Stimulated activated CD8-positive, alpha-beta memory T cell treated with anti-CD3 and anti-CD28 coated beads, Interleukin-15, amount 100 ng/mL, for 48 hours (primary cell): ENCODE measurements around the gene IL32.

Source experiments
- DNase-seq, 2 donors: peaks; one replicate each; pipeline ENCODE4 v3.0.0-alpha.2; 2020; ENCODE audit warnings: low read depth in 2 of 2

Gene IL32

DNA sequence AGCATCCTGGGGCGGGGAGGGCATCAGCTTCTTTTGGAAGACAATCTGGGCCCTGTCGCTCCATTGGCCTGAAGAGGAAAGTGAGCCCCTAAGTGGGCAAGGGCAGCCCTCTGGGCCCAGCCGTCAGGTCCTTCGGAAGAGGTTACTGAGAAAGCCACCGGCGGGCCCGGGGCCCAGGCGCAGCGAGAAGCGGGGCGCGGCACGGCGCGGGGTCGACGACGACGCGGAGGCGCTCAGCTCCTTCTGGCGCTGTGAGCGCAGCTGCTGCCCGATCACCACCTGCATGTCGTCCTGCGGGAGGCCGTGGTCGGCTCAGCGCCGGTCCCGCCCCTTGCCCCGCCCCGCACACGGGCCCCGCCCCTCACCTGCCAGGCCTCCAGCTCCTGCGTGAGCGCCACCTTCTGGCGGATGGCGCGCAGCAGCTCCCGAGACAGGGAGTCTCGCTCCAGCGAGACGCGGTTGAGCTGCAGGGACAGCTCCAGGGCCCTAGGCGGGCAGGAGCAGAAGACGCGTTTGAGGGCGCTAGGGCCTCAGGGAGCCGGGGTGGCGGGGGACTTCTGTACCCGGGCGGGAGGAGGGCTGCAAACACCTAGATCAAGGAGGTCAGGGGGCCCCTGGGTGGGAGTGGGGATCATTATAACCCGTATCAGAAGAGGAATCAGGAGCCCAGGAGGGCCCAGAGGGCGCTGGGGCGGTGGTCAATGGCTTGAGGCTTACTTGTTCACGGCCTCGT lies 37.3 kb upstream of the IL32 start:
- peak; percentile 79 to 83 for DNase-seq

DNA sequence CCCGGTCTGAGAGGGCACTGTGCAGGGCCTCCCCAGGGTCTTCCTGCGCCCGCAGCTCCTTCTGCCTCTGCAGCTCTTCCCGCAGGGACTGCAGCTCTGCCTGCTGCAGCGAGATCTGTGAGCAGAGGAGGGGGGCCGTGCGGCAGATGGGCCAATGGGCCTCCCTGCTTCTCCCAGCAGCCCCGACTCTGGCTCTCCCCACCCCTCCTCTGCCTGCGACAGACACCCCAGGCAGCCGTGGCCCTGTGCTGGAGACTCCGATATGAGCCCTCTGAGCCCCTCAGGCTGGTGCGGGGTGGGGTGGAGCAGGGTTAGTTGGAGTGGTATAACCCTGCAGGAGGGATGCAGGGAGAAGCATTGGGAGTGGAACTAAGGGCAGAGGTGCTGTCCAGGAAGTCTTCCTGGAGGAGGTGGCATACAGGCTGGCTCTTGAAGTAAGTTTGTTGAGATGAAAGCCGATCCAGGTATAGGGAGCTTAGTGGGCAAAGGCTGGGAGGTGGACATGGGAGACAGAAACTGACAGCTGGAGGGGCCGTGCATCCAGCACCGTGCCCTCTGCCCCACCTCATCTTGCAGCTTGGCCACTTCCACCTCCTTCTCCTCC lies 36.6 kb upstream of the IL32 start:
- no peak for DNase-seq

DNA sequence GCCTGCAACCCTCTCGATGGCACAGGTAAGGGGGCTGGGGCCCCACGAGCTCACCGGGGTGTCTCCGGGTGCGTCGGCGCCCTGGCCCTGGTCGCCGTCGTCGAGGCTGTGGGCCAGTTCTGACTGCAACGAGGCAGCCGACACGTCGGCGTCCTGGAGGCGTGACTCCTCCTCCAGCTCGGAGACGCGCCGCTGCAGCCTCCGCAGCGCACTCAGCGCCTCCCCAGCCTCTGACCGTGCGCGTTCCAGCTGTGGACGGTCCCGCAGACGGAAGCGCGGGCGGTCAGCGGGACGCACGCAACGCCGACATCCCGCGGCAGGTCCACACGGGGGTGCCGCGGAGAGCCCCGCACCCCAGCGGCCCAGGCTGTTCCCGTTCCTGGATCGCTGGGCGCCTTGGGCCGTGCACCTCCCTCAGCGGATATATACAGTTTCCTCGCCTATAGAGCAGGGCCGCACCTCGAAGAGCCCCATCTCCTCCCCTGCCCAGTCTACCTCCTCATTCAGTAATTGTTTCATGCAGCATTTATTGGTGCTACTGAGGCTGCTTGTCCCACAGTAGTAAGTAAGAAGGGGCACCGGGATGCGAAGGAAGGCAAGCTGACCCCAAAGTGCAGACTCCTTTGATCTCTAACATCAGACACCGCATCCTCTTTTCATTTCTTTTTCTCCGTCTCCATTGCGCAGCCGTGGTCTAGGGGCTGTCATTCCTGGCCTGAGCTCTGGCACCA lies 35.8 kb upstream of the IL32 start:
- peak in 1 of 2 donors; percentile 36 for DNase-seq

DNA sequence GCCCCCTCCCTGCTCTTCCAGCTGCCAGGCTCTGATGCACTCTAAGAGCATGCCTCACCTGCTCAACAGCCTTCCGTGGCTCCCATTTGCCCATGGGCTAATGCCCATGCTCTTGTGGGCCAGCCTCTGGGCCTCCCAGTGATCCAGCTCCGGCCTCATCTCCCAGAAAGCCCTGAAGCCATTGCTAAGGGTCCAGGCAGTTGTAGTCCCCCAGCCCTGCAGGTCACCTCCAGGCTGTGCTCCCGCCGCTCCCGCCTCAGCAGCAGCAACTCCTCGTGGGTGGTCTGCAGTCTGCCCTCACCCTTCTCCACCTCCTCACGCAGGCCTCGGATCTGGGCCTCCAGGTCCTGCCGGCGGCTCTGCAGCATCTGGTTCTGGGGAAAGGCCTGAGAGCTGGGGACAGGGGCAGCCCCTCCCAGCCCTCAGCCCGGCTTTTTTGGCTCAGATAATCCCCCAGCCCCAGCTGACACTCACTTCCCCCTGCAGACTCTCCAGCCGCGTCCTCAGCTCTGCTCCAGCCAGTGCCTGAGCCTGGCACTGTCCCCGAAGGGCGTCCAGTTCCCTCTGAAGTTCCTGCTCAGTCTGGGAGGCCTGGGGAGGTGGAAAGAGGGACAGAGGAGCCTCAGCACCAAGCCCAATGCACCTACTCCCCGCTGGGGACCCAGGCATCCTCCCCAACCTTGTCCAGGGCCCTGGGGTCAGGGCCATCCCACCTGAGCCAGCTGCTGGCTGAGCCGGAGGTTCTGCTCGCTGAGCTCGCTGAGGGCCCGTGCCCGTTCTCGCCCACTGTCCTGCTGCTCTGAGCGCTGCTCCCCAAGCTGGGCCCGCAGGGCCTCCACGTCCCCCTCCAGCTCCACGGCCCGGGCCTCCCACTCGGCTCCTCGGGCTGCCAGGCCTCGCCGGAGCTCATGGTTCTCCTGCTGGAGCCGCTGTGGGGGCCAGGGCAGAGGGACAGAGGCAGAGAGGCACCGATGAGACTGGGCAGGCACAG lies 34.9 kb upstream of the IL32 start:
- DNase-seq = no peak

DNA sequence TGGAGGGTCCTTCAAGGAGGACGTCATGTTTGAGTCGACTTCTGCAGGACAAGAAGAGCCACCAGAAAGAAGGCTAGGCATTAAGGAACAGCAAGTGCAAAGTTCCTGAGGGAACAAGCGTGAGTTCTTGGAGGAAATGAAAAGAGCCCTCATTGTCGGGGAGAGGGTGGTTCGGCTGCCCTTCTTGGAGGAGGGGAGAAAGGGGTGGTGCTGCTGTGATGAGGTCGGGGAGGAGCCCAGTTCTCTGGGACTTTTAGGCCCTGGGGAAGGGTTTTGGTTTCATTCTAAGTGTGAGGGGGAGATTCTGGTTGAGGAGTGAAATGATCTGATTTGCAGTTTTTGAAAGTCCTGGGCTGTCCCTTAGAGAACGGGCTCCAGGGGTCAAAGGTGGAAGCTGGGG lies 32.8 kb upstream of the IL32 start:
- no peak for DNase-seq

DNA sequence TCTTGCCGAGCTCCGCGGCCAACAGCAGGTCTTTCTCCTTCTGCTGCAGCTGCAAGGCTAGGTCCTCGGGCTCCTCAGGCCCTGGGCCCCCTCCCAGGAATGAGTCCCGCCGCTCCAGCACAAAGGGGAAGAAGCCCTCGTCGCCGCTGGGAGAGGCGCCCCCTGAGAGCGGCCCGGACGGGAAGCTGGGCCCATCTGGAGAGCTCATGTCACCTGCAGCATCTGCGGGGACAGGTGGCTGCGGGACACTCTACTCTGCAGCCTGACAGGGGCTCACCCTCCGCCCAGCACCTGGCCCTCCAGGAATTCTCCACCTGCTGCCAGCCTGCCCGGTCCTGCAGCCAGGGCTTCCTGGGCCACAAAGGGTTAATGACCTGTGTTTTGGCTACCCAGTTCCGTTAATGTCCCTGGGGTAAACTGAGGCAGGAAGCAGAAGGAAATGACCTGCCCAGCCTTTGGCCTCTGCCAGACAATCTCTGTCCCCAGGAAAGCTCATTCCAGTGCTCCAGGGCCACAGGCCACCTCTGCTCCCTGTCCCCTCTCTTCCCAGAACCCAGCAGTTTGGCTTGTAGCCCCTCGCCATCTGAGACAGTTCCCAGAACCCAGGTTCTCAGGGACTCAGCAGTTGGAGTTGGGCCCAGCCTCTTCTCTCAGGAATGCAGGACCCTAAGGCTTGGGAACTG lies 30.0 kb upstream of the IL32 start:
- DNase-seq = no peak

DNA sequence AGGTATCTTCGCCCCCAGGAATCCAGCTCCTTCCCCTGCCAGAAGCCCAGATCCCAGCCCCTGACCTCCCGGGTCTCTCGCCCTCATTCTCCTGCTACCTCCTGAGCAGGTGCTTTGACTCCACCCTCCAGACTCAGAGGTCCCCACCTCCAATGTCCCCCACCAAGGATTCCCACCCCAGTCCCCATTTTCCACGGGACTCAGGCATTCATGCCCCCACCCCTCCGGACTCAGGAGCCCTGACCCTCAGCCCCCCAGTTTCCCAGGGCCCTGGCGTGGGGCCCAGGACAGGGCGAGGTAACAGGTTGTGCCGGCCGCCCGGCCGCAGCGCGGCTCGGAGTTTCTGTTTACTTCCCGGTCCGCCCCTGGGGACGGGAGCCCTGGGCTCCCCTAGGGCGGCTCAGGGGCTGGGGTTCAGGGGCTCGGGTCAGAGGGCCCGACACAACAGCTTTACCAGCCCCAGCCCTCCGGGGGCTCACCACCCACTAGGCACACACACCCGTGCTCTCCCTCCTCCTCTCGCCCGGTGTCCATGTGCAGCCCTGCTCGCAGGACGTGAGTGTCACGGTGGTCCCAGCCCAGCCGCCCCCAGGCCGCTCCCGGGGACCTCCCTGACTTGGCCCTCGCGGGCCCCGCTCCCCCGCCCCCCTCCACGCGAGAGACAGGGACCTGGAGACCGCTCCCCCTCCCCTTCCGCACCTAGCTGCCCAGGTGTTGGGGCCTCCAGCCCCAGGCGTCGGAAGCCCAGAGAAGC lies 29.3 kb upstream of the IL32 start:
- DNase-seq = no peak

DNA sequence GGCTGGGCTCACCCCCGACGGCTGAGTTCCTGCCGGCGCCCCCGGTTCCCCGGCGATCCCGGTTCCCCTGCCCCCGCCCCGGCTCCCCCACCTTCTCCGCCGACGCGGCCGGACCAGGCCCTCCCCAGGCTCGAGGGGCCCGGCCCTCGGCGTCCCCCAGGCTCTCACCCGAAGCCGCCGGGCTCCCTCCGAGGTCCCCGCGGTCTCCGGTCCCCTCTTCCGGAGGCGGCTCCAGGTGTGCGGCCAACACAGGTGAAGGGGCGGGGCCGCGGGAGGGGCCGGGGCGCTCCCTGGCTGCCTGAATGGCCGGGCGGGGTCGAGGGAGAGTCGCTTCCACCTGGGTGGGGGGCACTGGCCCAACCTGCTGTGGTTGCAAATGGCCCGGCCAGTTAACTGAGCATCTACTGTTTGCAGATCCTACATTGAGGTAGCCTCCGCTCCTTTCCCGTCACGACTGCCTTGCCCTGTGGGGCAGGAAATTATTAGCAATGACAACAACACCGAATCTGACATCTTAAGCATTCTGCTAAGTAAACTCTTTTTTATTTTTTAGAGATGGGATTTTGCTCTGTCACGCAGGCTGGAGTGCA lies 28.6 kb upstream of the IL32 start, which contains the start of gene BICDL2:
BICDL2 (minus strand) TSS at position 219 of the 590 bp plus-strand sequence. CDS start 1,448 bp downstream, outside the sequence.
- DNase-seq = no peak

DNA sequence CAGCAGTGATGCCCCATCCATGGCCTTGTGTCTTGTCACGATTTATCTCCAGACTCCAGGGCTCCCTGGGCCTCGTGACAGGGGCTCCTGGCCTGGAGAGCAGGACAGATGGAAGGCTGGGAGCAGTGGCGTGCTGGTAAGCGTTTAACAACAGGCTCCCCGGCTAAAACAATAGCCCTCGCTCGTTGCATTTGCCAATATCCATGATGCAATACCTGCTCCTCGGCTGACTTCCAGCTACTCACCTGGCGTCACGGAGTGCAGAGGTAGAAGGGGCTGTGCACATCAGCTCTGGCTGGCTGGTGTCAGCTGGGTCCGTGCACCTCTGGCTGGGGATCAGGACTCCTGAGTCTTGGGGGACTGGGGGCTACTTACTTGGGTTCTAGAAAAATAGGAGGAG lies 27.2 kb upstream of the IL32 start:
- DNase-seq = no peak

DNA sequence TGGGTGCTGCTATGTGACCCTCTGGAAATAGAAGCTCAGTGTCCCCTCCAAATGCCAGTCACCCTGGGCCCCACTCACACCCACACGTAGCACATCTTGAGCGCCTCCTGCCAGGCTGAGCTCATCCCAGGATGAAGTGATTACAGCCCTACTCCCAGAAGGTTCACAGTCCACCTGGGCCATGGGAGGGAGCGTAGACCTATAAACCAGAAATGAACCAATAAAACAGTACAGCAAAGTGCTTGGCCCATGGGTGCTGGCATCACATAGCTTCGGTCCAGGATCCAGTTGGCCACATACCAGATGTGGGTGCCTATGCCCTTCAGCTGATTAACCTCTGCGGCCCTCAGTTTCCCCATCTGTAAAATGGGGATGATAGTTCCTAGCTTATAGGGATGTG lies 26.5 kb upstream of the IL32 start:
- DNase-seq = no peak

DNA sequence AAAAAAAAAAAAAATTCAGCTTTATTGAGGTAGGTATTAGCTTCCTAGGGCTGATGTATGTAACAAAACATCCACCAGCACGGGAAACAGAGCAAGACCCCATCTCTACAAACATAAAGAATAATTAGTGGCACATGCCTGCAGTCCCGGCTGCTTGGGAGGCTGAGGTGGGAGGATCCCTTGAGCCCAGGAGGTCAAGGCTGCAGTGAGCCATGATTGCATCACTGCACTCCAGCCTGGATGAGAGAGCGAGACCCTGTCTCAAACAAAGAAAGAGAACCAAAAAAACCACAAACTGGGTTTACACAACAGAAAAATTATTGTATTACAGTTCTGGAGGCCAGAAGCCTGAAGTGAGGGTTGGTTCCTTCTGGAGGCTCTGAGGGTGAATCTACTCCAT lies 23.1 kb upstream of the IL32 start:
- no peak for DNase-seq

DNA sequence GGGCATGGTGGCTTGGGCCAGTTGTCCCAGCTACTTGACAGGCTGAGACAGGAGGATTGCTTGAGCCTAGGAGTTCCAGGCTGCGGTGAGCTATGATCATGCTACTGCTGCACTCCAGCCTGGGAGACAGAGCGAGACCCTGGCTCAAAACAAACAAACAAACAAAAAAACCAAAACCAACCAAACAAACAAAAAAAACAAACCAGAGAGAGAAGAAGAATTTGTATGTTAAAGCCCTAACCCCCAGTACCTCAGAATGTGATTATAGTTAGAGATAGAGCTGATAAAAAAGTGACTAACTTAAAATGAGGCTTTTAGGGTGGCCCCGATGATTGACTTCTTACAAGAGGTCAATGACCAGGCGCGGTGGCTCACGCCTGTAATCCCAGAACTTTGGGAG lies 20.7 kb upstream of the IL32 start:
- DNase-seq = no peak

DNA sequence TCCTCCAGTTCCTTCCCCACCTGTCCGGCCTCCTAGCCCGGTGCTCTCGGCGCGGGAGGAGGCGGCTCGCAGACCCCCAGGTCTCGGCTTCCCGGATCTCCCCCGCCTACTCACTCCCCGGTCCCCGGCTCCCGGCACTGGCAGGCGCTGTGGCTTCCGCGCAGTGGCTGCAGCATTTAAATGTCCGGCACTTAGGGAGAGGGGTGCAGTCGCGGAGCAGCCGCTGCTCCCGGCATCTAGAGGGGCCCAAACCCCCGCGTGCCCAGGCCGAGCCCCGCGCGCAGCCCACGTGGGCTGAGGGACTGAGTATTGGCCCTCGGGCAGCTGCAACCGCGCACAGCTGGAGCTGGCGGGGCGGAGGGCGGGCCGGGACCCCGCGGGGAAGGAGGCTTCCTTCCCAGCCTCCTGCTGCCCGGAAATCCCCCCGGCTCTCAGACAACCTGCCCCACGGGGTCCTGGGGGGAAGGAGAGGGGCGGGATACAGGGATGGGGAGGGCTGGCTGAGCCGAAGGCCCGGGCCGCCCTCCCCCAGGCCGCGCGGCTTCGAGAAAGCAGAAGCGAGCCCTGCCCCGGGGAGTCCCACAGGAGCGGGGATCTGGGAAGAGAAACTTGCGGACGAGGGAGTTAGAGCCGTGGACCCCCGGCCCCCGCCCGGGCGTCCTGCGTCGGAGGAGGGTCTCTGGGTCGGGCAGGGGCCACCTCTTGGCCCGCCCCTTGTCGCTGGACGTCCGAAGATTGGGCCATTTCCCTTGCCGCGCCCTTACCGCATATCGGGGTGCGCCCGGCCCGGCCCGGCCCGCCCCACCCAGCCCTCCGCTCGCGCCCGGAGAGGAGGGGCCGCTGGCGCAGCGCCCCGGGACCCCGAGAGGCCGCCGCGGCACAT lies 19.4 kb upstream of the IL32 start, which contains the start of gene MMP25:
MMP25 (plus strand) TSS at position 804 of the 883 bp plus-strand sequence. CDS start 357 bp downstream, outside the sequence.
- no peak for DNase-seq

DNA sequence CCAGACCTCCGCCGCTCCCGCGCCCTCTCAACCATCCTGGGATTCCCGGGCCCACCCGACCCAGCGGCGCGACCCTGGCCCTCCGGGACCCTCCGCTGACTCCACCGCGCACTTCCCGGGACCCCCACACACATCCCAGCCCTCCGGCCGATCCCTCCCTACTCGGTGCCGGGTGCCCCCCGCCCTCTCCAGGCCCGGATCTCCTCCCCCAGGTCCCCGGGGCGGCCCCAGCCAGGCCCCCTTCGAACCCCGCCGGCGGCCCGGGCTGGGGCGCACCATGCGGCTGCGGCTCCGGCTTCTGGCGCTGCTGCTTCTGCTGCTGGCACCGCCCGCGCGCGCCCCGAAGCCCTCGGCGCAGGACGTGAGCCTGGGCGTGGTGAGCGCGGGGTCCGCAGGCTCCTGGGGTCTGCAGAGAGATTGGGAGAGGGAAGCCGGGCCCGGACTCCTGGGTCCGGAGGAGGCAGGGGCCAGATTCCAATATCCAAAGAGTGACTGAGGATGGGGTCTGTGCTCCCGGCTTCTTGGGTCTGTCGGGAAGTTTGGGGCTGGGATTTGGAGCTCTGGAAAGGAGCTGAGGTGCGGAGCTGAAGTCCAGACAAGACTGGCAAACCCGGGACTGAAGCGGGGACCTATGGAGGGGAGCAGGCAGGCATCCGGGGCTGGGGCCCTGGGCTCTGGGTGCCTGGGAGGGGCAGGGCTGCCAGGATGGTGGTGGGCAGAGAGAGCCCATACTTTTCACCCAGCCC lies 18.6 kb upstream of the IL32 start:
- DNase-seq = no peak

DNA sequence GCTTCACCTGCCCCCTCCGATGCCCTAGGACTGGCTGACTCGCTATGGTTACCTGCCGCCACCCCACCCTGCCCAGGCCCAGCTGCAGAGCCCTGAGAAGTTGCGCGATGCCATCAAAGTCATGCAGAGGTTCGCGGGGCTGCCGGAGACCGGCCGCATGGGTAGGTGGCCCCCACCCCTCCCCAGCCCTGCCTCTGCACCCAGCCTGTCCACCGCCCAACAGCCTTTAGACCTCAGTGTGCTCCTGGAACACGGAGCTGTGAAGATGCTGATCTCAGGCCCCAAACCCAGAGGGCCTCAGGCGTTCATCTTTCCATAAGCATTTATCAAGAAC lies 18.1 kb upstream of the IL32 start:
- DNase-seq = no peak

DNA sequence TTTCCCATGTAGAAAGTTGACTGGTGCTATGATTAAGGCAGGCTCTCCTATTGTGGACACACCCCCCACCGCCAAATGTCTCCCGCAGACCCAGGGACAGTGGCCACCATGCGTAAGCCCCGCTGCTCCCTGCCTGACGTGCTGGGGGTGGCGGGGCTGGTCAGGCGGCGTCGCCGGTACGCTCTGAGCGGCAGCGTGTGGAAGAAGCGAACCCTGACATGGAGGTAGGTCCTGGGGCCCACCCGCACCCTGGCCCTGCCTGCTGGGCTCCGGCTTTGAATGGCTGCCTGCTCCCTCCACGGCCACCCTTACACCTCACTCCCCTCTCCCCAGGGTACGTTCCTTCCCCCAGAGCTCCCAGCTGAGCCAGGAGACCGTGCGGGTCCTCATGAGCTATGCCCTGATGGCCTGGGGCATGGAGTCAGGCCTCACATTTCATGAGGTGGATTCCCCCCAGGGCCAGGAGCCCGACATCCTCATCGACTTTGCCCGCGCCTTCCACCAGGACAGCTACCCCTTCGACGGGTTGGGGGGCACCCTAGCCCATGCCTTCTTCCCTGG lies 15.4 kb upstream of the IL32 start:
- DNase-seq = no peak

DNA sequence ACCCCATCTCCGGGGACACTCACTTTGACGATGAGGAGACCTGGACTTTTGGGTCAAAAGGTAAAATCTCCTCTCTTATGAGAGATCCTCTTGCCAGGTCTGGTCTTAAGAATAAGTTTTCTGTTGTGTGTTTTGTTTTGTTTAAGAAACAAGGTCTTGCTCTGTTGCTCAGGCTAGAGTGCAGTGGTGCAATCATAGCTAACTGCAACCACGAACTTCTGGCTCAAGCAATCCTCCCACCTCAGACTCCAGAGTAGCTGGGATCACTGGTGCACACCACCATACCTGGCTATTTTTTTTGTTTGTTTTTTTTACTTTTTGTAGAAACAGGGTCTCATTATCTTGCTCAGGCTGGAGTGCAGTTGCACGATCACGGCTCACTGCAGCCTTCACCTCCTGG lies 15.0 kb upstream of the IL32 start:
- no peak for DNase-seq

DNA sequence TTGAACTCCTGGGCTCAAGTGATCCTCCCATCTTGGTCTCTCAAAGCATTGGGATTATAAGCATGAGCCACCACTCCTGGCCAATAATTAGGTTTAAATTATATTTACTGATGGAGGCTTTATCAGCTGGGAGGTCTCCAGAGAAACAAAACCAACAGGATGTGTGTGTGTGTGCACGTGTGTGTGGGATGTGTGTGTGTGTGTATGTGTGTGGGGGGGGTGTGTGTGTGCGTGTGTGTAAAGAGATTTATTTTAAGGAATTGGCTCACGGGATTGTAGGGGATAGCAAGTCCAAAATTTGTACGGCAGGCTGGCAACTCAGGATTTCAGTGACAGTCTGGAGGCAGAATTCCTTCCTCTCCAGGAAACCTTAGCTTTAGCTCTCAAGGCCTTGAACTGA lies 14.4 kb upstream of the IL32 start:
- DNase-seq = no peak
